Lung (tissue), 12 donors: ENCODE results near the gene PAH. TPM values are rescaled to one million over a fixed set of nuclear protein-coding genes. Genes with fewer than 3 reads are reported as not detected.

Source experiments
- ATAC-seq: fragments of 200-7000 bp; cut with Tn5 transposase; one replicate; pipeline ENCODE4 v1.9.1; 2020; ENCODE audit warnings: moderate number of reproducible peaks; ENCODE audit not compliant: insufficient read depth, low FRiP score
- DNase-seq, 3 donors: peaks; one replicate each; pipeline ENCODE4 v3.0.0-alpha.2; 2013 to 2017
- H3K27ac ChIP-seq, 2 donors: one replicate each; pipeline ENCODE4 v1.5.1; 2013; ENCODE audit warnings: mild to moderate bottlenecking in 2 of 2, moderate library complexity in 2 of 2, control low read depth in 1 of 2, inconsistent platforms in 1 of 2, low read depth in 1 of 2, low read length in 1 of 2
- H3K27me3 ChIP-seq, 3 donors: one replicate each; pipeline ENCODE4 v1.5.1; 2013; ENCODE audit warnings: low read length in 2 of 3; ENCODE audit not compliant: control insufficient read depth in 3 of 3, insufficient read depth in 3 of 3
- H3K36me3 ChIP-seq, 4 donors: one replicate each; pipeline ENCODE4 v1.5.1; 2013; ENCODE audit warnings: low read length in 4 of 4, mild to moderate bottlenecking in 1 of 4, moderate library complexity in 1 of 4; ENCODE audit not compliant: control insufficient read depth in 4 of 4, insufficient read depth in 4 of 4
- H3K4me1 ChIP-seq, 5 donors: one replicate each; pipeline ENCODE4 v1.5.1; 2013; ENCODE audit warnings: low read length in 5 of 5, mild to moderate bottlenecking in 2 of 5, moderate library complexity in 1 of 5; ENCODE audit not compliant: control insufficient read depth in 5 of 5, insufficient read depth in 5 of 5
- H3K4me3 ChIP-seq: one replicate; pipeline ENCODE4 v1.5.1; 2013; ENCODE audit warnings: mild to moderate bottlenecking, control low read depth, moderate library complexity
- H3K9ac ChIP-seq, 2 donors: one replicate each; pipeline ENCODE4 v1.5.1; 2013; ENCODE audit warnings: low read length in 2 of 2, control low read depth in 1 of 2; ENCODE audit not compliant: insufficient read depth in 1 of 2
- H3K9me3 ChIP-seq, 4 donors: one replicate each; pipeline ENCODE4 v1.5.1; 2013; ENCODE audit warnings: low read length in 3 of 4, mild to moderate bottlenecking in 1 of 4, moderate library complexity in 1 of 4; ENCODE audit not compliant: control insufficient read depth in 4 of 4, insufficient read depth in 3 of 4
- WGBS, 2 donors: extraction: QIAGEN DNeasy Blood & Tissue Kit; methylation state at CpG; one replicate each; pipeline ENCODE4 v1.1.7; 2013; 5-methylcytosine and 5-hydroxymethylcytosine counted together
- polyA plus RNA-seq, 2 donors: library from polyadenylated mRNA; stranded (reverse); fragments of 200-250 nt; gene quantifications; one replicate each; pipeline ENCODE4 v1.2.1, GENCODE V29; 2013
- total RNA-seq, 2 donors: library from RNA; depleted of rRNA in 1 of 2; stranded (reverse); fragments of >200 nt in 1 of 2; gene quantifications; one replicate each; pipeline ENCODE4 v1.2.1, GENCODE V29; 2014 to 2021
- TF ChIP-seq, protein P1 (sequence below): IDR thresholded peaks from 2 replicates; pipeline ENCODE4 v1.5.1; 2012; ENCODE audit warnings: mild to moderate bottlenecking; ENCODE audit errors: control extremely low read depth, extremely low read depth
- donor health status: control.
- donor health status: control.
- donor health status: Bipolar disorder and iron deficiency.
- donor health status: healthy.
- donor health status: DM: yes; HTN: yes; CAD: no.

Gene PAH
- total and polyA plus RNA-seq, 4 donors = 0.06 to 0.64 (median 0.57) TPM; not detected in 1

DNA sequence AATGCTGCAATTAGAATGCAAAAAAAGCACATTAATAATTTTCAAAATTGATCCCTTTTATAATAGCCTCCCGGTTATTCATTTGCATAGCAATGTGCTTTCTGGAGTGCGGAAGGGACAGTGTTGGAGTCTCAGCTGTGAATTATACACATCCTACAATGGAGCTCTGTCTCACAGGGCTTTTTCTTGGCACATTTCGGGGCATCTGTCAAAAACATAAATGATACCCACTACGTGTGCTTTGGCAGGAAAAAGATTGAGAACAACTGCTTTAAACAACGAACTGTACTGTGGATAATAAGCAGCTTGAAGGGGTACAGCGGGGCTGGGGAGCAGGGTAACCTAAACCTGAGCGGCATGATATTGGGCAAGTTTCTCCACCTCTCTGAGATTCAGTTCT, 123.1 kb downstream of the PAH start:
- Histone ChIP-seq H3K27ac (no peak overlapping the region), H3K4me3 (no peak overlapping the region), H3K9ac (no peak overlapping the region), H3K27me3 (no peaks in the 10 kb centered on the region), H3K4me1 (no peaks in the 10 kb centered on the region), H3K36me3 (no peaks in the 10 kb centered on the region), H3K9me3 (no peaks in the 10 kb centered on the region)
- TF ChIP-seq, protein P1, sequence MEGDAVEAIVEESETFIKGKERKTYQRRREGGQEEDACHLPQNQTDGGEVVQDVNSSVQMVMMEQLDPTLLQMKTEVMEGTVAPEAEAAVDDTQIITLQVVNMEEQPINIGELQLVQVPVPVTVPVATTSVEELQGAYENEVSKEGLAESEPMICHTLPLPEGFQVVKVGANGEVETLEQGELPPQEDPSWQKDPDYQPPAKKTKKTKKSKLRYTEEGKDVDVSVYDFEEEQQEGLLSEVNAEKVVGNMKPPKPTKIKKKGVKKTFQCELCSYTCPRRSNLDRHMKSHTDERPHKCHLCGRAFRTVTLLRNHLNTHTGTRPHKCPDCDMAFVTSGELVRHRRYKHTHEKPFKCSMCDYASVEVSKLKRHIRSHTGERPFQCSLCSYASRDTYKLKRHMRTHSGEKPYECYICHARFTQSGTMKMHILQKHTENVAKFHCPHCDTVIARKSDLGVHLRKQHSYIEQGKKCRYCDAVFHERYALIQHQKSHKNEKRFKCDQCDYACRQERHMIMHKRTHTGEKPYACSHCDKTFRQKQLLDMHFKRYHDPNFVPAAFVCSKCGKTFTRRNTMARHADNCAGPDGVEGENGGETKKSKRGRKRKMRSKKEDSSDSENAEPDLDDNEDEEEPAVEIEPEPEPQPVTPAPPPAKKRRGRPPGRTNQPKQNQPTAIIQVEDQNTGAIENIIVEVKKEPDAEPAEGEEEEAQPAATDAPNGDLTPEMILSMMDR = no peak
- 79 to 89% methylated on average over 7 of the region's 7 CpGs for WGBS, 2 donors
- no peak for DNase-seq
- no peak for ATAC-seq

Other genes starting within 250 kb of the PAH start
- under 1 TPM; 0.46 to 0.88 TPM for gene ASCL1, start 40.4 kb upstream of the PAH start, total RNA-seq
- under 1 TPM; 0.25 to 0.81 TPM for gene ASCL1, start 40.4 kb upstream of the PAH start, polyA plus RNA-seq